Neural cell (in vitro differentiated cells): ENCODE data around the gene GRIN1.

Experiments used
- POLR2AphosphoS5 ChIP-seq: IDR thresholded peaks from 2 replicates; pipeline ENCODE4 v1.6.1; 2012
- RAD21 ChIP-seq: fragments of 450-650 bp; conservative IDR thresholded peaks from 2 replicates; pipeline ENCODE4 v1.6.1; 2014; ENCODE audit warnings: antibody characterized with exemption, mild to moderate bottlenecking, moderate library complexity
- TF ChIP-seq, protein P1 (sequence below): fragments of 450-650 bp; IDR thresholded peaks from 2 replicates; pipeline ENCODE4 v1.5.1; 2014; ENCODE audit warnings: antibody characterized with exemption, mild to moderate bottlenecking, moderate library complexity; ENCODE audit not compliant: poor library complexity, severe bottlenecking
- TF ChIP-seq, protein P2 (sequence below): IDR thresholded peaks from 2 replicates; pipeline ENCODE4 v1.6.1; 2012; ENCODE audit warnings: borderline replicate concordance

DNA sequence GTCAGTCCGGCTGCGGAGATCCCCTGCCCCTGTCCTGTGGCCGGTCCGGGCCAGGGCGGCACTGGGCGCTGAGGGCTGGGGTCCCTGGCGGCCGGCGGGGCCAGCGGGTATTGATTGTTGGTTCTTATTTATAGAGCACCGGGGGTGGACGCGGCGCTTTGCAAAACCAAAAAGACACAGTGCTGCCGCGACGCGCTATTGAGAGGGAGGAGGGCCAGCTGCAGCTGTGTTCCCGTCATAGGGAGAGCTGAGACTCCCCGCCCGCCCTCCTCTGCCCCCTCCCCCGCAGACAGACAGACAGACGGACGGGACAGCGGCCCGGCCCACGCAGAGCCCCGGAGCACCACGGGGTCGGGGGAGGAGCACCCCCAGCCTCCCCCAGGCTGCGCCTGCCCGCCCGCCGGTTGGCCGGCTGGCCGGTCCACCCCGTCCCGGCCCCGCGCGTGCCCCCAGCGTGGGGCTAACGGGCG, 28.4 kb downstream of the GRIN1 start:
- TF ChIP-seq, protein P1, sequence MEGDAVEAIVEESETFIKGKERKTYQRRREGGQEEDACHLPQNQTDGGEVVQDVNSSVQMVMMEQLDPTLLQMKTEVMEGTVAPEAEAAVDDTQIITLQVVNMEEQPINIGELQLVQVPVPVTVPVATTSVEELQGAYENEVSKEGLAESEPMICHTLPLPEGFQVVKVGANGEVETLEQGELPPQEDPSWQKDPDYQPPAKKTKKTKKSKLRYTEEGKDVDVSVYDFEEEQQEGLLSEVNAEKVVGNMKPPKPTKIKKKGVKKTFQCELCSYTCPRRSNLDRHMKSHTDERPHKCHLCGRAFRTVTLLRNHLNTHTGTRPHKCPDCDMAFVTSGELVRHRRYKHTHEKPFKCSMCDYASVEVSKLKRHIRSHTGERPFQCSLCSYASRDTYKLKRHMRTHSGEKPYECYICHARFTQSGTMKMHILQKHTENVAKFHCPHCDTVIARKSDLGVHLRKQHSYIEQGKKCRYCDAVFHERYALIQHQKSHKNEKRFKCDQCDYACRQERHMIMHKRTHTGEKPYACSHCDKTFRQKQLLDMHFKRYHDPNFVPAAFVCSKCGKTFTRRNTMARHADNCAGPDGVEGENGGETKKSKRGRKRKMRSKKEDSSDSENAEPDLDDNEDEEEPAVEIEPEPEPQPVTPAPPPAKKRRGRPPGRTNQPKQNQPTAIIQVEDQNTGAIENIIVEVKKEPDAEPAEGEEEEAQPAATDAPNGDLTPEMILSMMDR, result no peak
- TF ChIP-seq, protein P2, sequence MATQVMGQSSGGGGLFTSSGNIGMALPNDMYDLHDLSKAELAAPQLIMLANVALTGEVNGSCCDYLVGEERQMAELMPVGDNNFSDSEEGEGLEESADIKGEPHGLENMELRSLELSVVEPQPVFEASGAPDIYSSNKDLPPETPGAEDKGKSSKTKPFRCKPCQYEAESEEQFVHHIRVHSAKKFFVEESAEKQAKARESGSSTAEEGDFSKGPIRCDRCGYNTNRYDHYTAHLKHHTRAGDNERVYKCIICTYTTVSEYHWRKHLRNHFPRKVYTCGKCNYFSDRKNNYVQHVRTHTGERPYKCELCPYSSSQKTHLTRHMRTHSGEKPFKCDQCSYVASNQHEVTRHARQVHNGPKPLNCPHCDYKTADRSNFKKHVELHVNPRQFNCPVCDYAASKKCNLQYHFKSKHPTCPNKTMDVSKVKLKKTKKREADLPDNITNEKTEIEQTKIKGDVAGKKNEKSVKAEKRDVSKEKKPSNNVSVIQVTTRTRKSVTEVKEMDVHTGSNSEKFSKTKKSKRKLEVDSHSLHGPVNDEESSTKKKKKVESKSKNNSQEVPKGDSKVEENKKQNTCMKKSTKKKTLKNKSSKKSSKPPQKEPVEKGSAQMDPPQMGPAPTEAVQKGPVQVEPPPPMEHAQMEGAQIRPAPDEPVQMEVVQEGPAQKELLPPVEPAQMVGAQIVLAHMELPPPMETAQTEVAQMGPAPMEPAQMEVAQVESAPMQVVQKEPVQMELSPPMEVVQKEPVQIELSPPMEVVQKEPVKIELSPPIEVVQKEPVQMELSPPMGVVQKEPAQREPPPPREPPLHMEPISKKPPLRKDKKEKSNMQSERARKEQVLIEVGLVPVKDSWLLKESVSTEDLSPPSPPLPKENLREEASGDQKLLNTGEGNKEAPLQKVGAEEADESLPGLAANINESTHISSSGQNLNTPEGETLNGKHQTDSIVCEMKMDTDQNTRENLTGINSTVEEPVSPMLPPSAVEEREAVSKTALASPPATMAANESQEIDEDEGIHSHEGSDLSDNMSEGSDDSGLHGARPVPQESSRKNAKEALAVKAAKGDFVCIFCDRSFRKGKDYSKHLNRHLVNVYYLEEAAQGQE, result no peak
- no peak for TF ChIP-seq POLR2AphosphoS5
- no peak for TF ChIP-seq RAD21
